Right hindlimb (tissue), 1 donor: ENCODE measurements around the gene VASN.
"Not testable (repeated sequence)": the region's sequence is repeated elsewhere in the genome, so short reads cannot be mapped to it uniquely, and the experiment has no call there.

Source experiments
- DNase-seq: peaks from one replicate; pipeline ENCODE4 v3.0.0-alpha.2; 2018

The VASN gene

GRCh38 chr16:4371357-4372000, at the start of gene VASN:
Gene VASN (plus strand): TSS chr16:4371848. CDS start chr16:4380878, 9,030 bp downstream.
- DNase-seq = peak; percentile 88

- DNase-seq = no peak
These were observed 49.3 kb upstream of the VASN start for GRCh38 chr16:4322121-4323052.

- peak; percentile 54 for DNase-seq
These were observed 48.4 kb upstream of the VASN start for GRCh38 chr16:4323071-4323844.

- DNase-seq = peak; percentile 82
These were observed 47.7 kb upstream of the VASN start for GRCh38 chr16:4323845-4324488.

- peak; percentile 82 for DNase-seq
These were observed 47.0 kb upstream of the VASN start for GRCh38 chr16:4324492-4325252.

- no peak for DNase-seq
These were observed 46.3 kb upstream of the VASN start for GRCh38 chr16:4325253-4325758.

- DNase-seq = peak; percentile 37
These were observed 44.1 kb upstream of the VASN start for GRCh38 chr16:4327386-4328045.

- DNase-seq = peak; percentile 89
These were observed 43.4 kb upstream of the VASN start for GRCh38 chr16:4328046-4328781.

GRCh38 chr16:4328782-4329775, 42.6 kb upstream of the VASN start:
- peak; percentile 39 for DNase-seq

GRCh38 chr16:4330277-4330874, 41.3 kb upstream of the VASN start:
- DNase-seq = peak; percentile 82

GRCh38 chr16:4332083-4332482, 39.6 kb upstream of the VASN start:
- DNase-seq = no peak

- DNase-seq = no peak
These were observed 38.9 kb upstream of the VASN start for GRCh38 chr16:4332623-4333307.

GRCh38 chr16:4333308-4333638, 38.4 kb upstream of the VASN start:
- no peak for DNase-seq

- DNase-seq = not testable (repeated sequence)
These were observed 37.9 kb upstream of the VASN start for GRCh38 chr16:4333714-4334113.

- DNase-seq = no peak
These were observed 36.7 kb upstream of the VASN start for GRCh38 chr16:4334724-4335495.

GRCh38 chr16:4336701-4337539, 34.7 kb upstream of the VASN start:
- peak; percentile 33 for DNase-seq
